Mesendoderm (in vitro differentiated cells): ENCODE results near the gene B3GLCT.

Experiments
- DNase-seq: peaks from one replicate; pipeline ENCODE4 v3.0.0; 2013
- H2AK5ac ChIP-seq: 2 replicates; pipeline ENCODE4 v1.6.1; 2013; ENCODE audit warnings: low read length, inconsistent platforms
- H2BK120ac ChIP-seq: 2 replicates; pipeline ENCODE4 v1.6.1; 2013; ENCODE audit warnings: low read depth, mild to moderate bottlenecking, low read length, moderate library complexity, mixed read lengths
- H2BK15ac ChIP-seq: replicated peaks from 2 replicates; pipeline ENCODE4 v1.6.1; 2013; ENCODE audit warnings: low read depth, mild to moderate bottlenecking, moderate library complexity
- H2BK5ac ChIP-seq: 2 replicates; pipeline ENCODE4 v1.6.1; 2013; ENCODE audit warnings: low read length, inconsistent platforms
- H3K18ac ChIP-seq: 2 replicates; pipeline ENCODE4 v1.6.1; 2013; ENCODE audit warnings: mild to moderate bottlenecking, low read length, mixed read lengths
- H3K23ac ChIP-seq: one replicate; pipeline ENCODE4 v1.6.1; 2013; ENCODE audit warnings: low read length
- H3K27ac ChIP-seq: 2 replicates; pipeline ENCODE4 v1.5.1; 2013; ENCODE audit warnings: low read depth, mild to moderate bottlenecking, inconsistent platforms, low read length, moderate library complexity
- H3K27me3 ChIP-seq: 2 replicates; pipeline ENCODE4 v1.6.1; 2013; ENCODE audit warnings: low read length, control low read depth, mild to moderate bottlenecking, inconsistent platforms; ENCODE audit not compliant: insufficient read depth, poor library complexity
- H3K36me3 ChIP-seq: 2 replicates; pipeline ENCODE4 v1.6.1; 2013; ENCODE audit warnings: low read length, inconsistent platforms; ENCODE audit not compliant: control insufficient read depth, insufficient read depth
- H3K4ac ChIP-seq: one replicate; pipeline ENCODE4 v1.6.1; 2013; ENCODE audit warnings: low read depth, mild to moderate bottlenecking, low read length, moderate library complexity
- H3K4me1 ChIP-seq: 2 replicates; pipeline ENCODE4 v1.6.1; 2013; ENCODE audit warnings: low read depth, low read length, inconsistent platforms; ENCODE audit not compliant: control insufficient read depth
- H3K4me2 ChIP-seq: 2 replicates; pipeline ENCODE4 v1.6.1; 2013; ENCODE audit warnings: low read length
- H3K4me3 ChIP-seq: 2 replicates; pipeline ENCODE4 v1.5.1; 2013; ENCODE audit warnings: mild to moderate bottlenecking, low read length
- H3K56ac ChIP-seq: one replicate; pipeline ENCODE4 v1.6.1; 2013; ENCODE audit warnings: low read length
- H3K79me1 ChIP-seq: 2 replicates; pipeline ENCODE4 v1.6.1; 2013; ENCODE audit warnings: low read length, inconsistent platforms
- H3K79me2 ChIP-seq: 2 replicates; pipeline ENCODE4 v1.6.1; 2013; ENCODE audit warnings: mild to moderate bottlenecking, low read length; ENCODE audit not compliant: control insufficient read depth, insufficient read depth
- H3K9ac ChIP-seq: 2 replicates; pipeline ENCODE4 v1.6.1; 2013; ENCODE audit warnings: low read length, inconsistent platforms
- H4K5ac ChIP-seq: one replicate; pipeline ENCODE4 v1.6.1; 2013; ENCODE audit warnings: low read length
- H4K8ac ChIP-seq: one replicate; pipeline ENCODE4 v1.6.1; 2013; ENCODE audit warnings: low read depth, mild to moderate bottlenecking, control low read depth, low read length, moderate library complexity
- WGBS: extraction: QIAGEN DNeasy Blood & Tissue Kit; methylation state at CpG from one replicate; pipeline ENCODE4 v1.1.7; 2013; ENCODE audit warnings: low lambda C conversion rate, missing lambda C conversion rate; ENCODE audit not compliant: insufficient coverage; ENCODE audit errors: extremely low coverage; 5-methylcytosine and 5-hydroxymethylcytosine counted together

The B3GLCT gene

DNA sequence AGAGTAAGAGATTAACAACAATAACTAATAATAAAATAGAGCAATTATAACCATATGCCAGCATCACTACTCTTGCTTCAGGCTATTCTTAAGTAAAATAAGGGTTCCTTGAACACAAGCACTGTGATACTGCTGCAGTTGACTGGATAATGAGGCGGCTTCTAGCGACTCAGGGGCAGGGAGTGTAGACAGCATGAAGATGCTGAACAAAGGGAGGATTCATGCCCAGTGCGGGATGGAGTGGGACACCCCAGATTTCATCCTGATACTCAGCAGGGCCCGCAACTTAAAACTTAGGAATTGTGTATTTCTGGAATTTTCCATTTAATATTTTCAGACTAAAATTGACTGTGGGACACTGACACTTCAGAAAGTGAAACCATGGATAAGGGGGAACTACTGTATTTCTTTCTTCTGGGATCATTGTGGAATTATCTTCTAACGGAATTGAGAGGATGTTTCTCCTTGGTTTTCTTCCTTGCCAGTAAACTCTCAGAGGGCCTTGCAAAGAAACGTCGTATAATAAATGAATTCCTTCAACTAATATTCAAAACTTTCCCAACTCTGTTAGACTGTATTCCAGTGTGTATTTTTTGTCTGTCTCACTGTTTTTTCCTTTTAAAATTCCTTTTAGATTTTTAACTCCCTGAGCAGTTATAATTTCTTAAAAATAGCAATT is 127.5 kb downstream of the B3GLCT start:
- Histone ChIP-seq H3K79me1 (no peaks in the 10 kb centered on the region), H3K4me3 (no peak overlapping the region), H3K4me2 (no peak overlapping the region), H2BK120ac (no peak overlapping the region), H3K4me1 (no peaks in the 10 kb centered on the region), H4K8ac (no peak overlapping the region), H3K18ac (no peak overlapping the region), H3K56ac (no peak overlapping the region), H3K23ac (no peak overlapping the region), H3K27me3 (no peaks in the 10 kb centered on the region), H3K36me3 (no peaks in the 10 kb centered on the region), H2BK5ac (no peak overlapping the region), H3K9ac (no peak overlapping the region), H2BK15ac (no peak overlapping the region), H4K5ac (no peak overlapping the region), H3K4ac (no peak overlapping the region), H2AK5ac (no peak overlapping the region), H3K79me2 (no peaks in the 10 kb centered on the region), H3K27ac (no peak overlapping the region)
- WGBS, result no CpG with 5 or more reads among the region's 7 CpGs
- no peak for DNase-seq

DNA sequence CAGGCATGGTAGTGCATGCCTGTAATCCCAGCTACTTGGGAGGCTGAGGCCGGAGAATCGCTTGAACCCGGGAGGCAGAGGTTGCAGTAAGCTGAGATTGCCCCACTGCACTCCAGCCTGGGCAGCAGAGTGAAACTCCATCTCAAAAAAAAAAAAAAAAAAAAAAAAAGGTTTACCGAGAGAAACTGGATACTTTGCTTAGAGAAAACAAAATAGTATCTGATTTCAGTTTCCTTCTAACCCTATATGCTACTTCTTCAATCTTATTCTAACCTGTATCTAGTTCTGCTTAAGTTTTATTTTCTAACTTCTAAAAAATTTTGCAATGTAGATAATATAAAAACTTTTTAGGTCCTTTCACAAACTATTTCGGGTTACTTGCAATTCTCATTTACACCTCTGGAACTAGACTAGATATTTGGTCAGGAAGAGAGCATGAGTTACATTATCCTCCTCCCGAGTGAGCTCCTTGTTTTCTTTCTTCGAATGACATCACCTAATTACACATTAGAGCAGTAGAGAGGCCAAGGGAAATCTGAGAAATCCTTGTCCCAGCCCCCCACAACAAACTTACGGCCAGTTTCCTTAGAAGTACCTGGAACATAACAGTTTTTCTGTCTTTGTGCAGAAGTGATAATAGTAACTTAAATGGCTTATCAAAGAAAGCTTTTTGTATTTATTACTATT is 128.9 kb downstream of the B3GLCT start:
- Histone ChIP-seq H2BK120ac (no peak overlapping the region), H3K4ac (no peak overlapping the region), H2AK5ac (no peak overlapping the region), H4K5ac (no peak overlapping the region), H2BK15ac (no peak overlapping the region), H3K4me3 (no peak overlapping the region), H3K4me2 (no peak overlapping the region), H3K9ac (no peak overlapping the region), H2BK5ac (no peak overlapping the region), H3K56ac (no peak overlapping the region), H3K18ac (no peak overlapping the region), H3K23ac (no peak overlapping the region), H3K27ac (no peak overlapping the region), H3K36me3 (no peaks in the 10 kb centered on the region), H3K79me1 (no peaks in the 10 kb centered on the region), H4K8ac (no peak overlapping the region), H3K27me3 (no peaks in the 10 kb centered on the region), H3K4me1 (no peaks in the 10 kb centered on the region), H3K79me2 (no peaks in the 10 kb centered on the region)
- no CpG with 5 or more reads among the region's 8 CpGs for WGBS
- peak; percentile 45 for DNase-seq

GRCh38 chr13:31330236-31330635 is 130.5 kb downstream of the B3GLCT start:
- Histone ChIP-seq H3K4ac (no peak overlapping the region), H2BK15ac (no peak overlapping the region), H3K56ac (no peak overlapping the region), H3K4me2 (no peak overlapping the region), H3K36me3 (no peaks in the 10 kb centered on the region), H3K4me3 (no peak overlapping the region), H3K79me2 (no peaks in the 10 kb centered on the region), H2BK120ac (no peak overlapping the region), H3K4me1 (no peaks in the 10 kb centered on the region), H3K23ac (no peak overlapping the region), H3K27me3 (no peaks in the 10 kb centered on the region), H4K8ac (no peak overlapping the region), H3K9ac (no peak overlapping the region), H4K5ac (no peak overlapping the region), H3K27ac (no peak overlapping the region), H2BK5ac (no peak overlapping the region), H3K79me1 (no peaks in the 10 kb centered on the region), H2AK5ac (no peak overlapping the region), H3K18ac (no peak overlapping the region)
- DNase-seq, result no peak
- no CpG with 5 or more reads among the region's 1 CpG for WGBS

DNA sequence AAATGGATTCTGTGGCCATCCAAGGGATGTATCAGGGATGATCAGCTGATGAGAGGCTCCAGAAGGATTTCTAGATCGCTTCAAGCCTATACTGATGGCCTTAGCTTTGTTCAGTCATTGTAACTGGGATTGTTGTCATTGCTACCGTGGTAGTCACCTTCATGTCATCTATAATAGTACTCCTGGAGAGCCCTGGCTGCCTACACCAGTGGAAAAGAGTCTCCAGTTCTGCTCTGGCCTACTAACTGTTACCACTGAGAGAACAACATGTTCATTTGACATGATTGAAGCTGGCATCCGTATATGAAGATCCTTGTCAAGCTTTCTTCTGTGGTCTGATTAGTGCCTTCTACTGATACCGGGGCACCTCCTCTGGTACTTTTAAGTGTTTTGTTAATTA is 131.3 kb downstream of the B3GLCT start:
- Histone ChIP-seq H3K23ac (no peak overlapping the region), H3K56ac (no peak overlapping the region), H3K4me1 (no peaks in the 10 kb centered on the region), H3K4ac (no peak overlapping the region), H3K79me1 (no peaks in the 10 kb centered on the region), H3K4me3 (no peak overlapping the region), H3K27me3 (no peaks in the 10 kb centered on the region), H3K79me2 (no peaks in the 10 kb centered on the region), H2BK15ac (no peak overlapping the region), H3K9ac (no peak overlapping the region), H2BK120ac (no peak overlapping the region), H3K36me3 (no peaks in the 10 kb centered on the region), H2AK5ac (no peak overlapping the region), H4K5ac (no peak overlapping the region), H3K27ac (no peak overlapping the region), H3K18ac (no peak overlapping the region), H4K8ac (no peak overlapping the region), H2BK5ac (no peak overlapping the region), H3K4me2 (no peak overlapping the region)
- WGBS, result no CpG with 5 or more reads among the region's 4 CpGs
- no peak for DNase-seq

DNA sequence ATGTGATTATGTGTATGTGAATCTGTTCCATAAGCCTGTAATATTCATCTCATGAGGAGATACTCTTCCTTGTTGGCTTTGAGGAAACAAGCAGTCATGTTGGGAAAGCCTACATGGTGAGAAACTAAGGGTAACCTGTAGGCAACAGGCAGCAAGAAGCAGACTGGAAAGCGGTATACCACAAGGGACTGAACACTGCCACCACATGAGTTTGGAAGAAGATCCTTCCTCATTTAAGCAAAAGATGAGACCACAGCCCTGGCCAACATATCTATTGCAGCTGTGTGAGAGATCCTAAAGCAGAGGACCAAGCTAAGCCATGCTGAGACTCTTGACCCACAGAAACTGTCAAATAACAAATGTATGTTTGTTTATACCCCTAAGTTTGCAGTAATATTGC is 134.8 kb downstream of the B3GLCT start:
- H3K56ac ChIP-seq, result no peak overlapping the region
- H3K79me1 ChIP-seq, result no peaks in the 10 kb centered on the region
- H3K4ac ChIP-seq, result no peak overlapping the region
- H2AK5ac ChIP-seq, result no peak overlapping the region
- no peaks in the 10 kb centered on the region for H3K4me1 ChIP-seq
- H3K36me3 ChIP-seq, result no peaks in the 10 kb centered on the region
- H3K9ac ChIP-seq, result no peak overlapping the region
- H4K5ac ChIP-seq, result no peak overlapping the region
- no CpG with 5 or more reads among the region's 1 CpG for WGBS
- H2BK15ac ChIP-seq, result no peak overlapping the region
- H3K27me3 ChIP-seq, result no peaks in the 10 kb centered on the region
- H3K4me3 ChIP-seq, result no peak overlapping the region
- H3K27ac ChIP-seq, result no peak overlapping the region
- H3K18ac ChIP-seq, result no peak overlapping the region
- no peak overlapping the region for H3K23ac ChIP-seq
- no peak overlapping the region for H2BK120ac ChIP-seq
- no peaks in the 10 kb centered on the region for H3K79me2 ChIP-seq
- no peak overlapping the region for H3K4me2 ChIP-seq
- H4K8ac ChIP-seq, result no peak overlapping the region
- no peak overlapping the region for H2BK5ac ChIP-seq
- no peak for DNase-seq
